Tibial nerve (tissue), 4 donors: ENCODE measurements around the gene CDC42BPB. TPM values are rescaled to one million over a fixed set of nuclear protein-coding genes. Genes with fewer than 3 reads are reported as not detected.

Experiments
- DNase-seq, 2 donors: peaks; one replicate each; pipeline ENCODE4 v3.0.0-alpha.2; 2019; ENCODE audit warnings: low spot score in 2 of 2
- H3K27ac ChIP-seq, 4 donors: fragments of 200-600 bp; sonication (generic) in 3 of 4; one replicate each; pipeline ENCODE4 v1.5.1; 2017 to 2019; ENCODE audit warnings: mild to moderate bottlenecking in 1 of 4
- H3K27me3 ChIP-seq, 2 donors: fragments of 200-600 bp; sonication (generic) in 1 of 2; one replicate each; pipeline versions ENCODE4 v1.5.1 to v1.6.0; 2017 to 2019
- H3K36me3 ChIP-seq, 3 donors: fragments of 200-600 bp; sonication (generic); one replicate each; pipeline ENCODE4 v1.5.1; 2018 to 2019
- H3K4me1 ChIP-seq, 4 donors: fragments of 200-600 bp; sonication (generic) in 3 of 4; one replicate each; pipeline ENCODE4 v1.5.1; 2017 to 2019
- H3K4me3 ChIP-seq, 4 donors: fragments of 200-600 bp; sonication (generic) in 3 of 4; one replicate each; pipeline ENCODE4 v1.5.1; 2017 to 2019; ENCODE audit warnings: mild to moderate bottlenecking in 1 of 4, moderate library complexity in 1 of 4
- H3K9me3 ChIP-seq, 4 donors: fragments of 200-600 bp; sonication (generic) in 3 of 4; one replicate each; pipeline ENCODE4 v1.5.1; 2017 to 2019
- EP300 ChIP-seq, 2 donors: sonication (generic); formaldehyde crosslinking; IDR thresholded peaks; one replicate each; pipeline ENCODE4 v1.6.1; 2017; ENCODE audit warnings: antibody characterized with exemption in 2 of 2, mild to moderate bottlenecking in 1 of 2
- POLR2A ChIP-seq, 2 donors: fragments of 450-650 bp; IDR thresholded peaks; one replicate each; pipeline ENCODE4 v1.6.1; 2017; ENCODE audit warnings: antibody characterized with exemption in 2 of 2, mild to moderate bottlenecking in 2 of 2, moderate library complexity in 2 of 2
- WGBS, 2 donors: methylation state at CpG; one replicate each; pipeline ENCODE4 v1.1.5; 2018; 5-methylcytosine and 5-hydroxymethylcytosine counted together
- total RNA-seq, 4 donors: library from RNA; depleted of rRNA; stranded (reverse); fragments of >200 nt; gene quantifications; one replicate each; pipeline ENCODE4 v1.1.0, GENCODE V29; 2016
- TF ChIP-seq, protein P1 (sequence below), 5 experiments: fragments of 200-600 bp in 3 of 5; fragments of 450-650 bp in 2 of 5; sonication (generic) in 3 of 5; IDR thresholded peaks; one replicate each; pipeline ENCODE4 v1.5.1; 2016 to 2019; ENCODE audit warnings: antibody characterized with exemption in 5 of 5, mild to moderate bottlenecking in 3 of 5, moderate library complexity in 2 of 5

The CDC42BPB gene
- total RNA-seq, 4 donors from 2014 or later: 115 to 172 (median 134) TPM

DNA sequence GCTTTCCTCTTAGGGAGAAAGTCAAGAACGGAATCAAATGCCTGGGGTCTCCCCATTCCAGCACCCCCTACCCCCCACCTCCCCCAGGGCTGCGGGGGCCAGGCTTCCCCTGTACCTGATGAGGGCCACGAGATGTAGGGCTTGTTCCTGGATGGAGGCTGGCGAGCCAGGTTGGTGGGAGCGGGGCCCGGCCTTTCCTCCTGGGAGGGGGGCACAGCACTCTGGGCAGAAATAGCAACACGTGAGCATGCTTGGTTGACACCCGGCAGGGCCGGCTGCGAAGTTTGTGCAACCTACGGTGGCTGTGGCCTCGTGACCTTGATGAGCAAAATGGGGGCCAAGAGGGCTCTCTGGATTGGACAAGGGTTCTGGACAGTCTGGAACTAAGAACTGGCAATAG lies 119.2 kb downstream of the CDC42BPB start:
- no peaks in the 10 kb centered on the region for H3K9me3 ChIP-seq
- TF ChIP-seq POLR2A (IDR thresholded peaks at IDR 0.05): no peak
- TF ChIP-seq, protein P1, sequence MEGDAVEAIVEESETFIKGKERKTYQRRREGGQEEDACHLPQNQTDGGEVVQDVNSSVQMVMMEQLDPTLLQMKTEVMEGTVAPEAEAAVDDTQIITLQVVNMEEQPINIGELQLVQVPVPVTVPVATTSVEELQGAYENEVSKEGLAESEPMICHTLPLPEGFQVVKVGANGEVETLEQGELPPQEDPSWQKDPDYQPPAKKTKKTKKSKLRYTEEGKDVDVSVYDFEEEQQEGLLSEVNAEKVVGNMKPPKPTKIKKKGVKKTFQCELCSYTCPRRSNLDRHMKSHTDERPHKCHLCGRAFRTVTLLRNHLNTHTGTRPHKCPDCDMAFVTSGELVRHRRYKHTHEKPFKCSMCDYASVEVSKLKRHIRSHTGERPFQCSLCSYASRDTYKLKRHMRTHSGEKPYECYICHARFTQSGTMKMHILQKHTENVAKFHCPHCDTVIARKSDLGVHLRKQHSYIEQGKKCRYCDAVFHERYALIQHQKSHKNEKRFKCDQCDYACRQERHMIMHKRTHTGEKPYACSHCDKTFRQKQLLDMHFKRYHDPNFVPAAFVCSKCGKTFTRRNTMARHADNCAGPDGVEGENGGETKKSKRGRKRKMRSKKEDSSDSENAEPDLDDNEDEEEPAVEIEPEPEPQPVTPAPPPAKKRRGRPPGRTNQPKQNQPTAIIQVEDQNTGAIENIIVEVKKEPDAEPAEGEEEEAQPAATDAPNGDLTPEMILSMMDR (IDR thresholded peaks at IDR 0.05): no peak
- no peak for TF ChIP-seq EP300 (IDR thresholded peaks at IDR 0.05)
- DNase-seq: no peak
- H3K36me3 ChIP-seq: peaks cover 4 to 97% (median 10%) of the 10 kb centered on the region in 3 donors
- WGBS, 2 donors: 93 to 97% methylated on average over 11 to 12 of the region's 12 CpGs
- peaks cover 0 to 11% (median 0%) of the 10 kb centered on the region in 4 donors for H3K4me1 ChIP-seq
- no peak overlapping the region for H3K4me3 ChIP-seq
- H3K27ac ChIP-seq: no peak overlapping the region
- no peaks in the 10 kb centered on the region for H3K27me3 ChIP-seq

DNA sequence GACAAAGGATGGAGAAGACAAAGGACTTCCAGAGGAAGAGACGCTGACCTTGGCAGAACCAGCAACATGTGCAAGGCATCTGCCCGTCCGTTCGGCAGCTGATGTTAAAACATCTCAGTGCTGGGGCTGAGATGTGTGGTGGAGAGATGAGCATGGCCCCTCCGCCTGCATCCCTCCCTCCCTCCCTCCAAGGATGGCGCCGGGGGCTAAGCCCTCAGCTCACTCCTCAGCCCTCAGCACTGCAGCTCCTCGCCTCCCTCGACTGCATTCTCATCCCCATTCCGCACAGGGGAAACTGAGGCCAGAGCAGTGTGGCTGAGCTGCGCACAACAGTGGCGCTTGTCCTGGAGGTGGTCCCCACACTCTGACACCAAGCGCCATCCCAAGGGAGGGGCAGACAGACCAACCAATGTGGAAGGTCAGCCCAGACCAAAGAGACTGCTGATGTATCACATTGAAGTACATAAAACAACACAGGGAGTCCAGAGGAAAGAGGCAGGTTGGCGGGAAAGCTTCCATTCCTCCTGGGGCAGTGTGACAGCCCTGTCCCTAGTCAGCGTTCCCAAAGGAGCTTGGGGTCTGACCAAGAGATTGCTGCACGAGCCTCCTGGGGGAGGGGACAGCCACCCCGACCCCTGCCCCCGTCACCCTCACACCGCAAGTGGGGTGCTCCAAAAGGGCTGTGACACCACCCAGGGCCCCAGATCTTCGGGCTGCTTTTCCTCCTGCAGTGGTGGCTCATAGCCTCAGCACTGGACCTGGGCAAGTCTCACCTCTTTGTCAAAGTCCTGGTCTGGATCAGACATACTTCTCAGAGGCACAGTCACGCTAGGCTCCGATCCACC lies 119.8 kb downstream of the CDC42BPB start:
- WGBS, 2 donors: 87 to 88% methylated on average over 22 of the region's 22 CpGs
- Histone ChIP-seq H3K27ac (no peak overlapping the region), H3K9me3 (no peaks in the 10 kb centered on the region), H3K36me3 (peaks cover 4 to 97% (median 10%) of the 10 kb centered on the region in 3 donors), H3K4me1 (peaks cover 0 to 11% (median 0%) of the 10 kb centered on the region in 4 donors), H3K27me3 (no peaks in the 10 kb centered on the region), H3K4me3 (no peak overlapping the region)
- DNase-seq: no peak
- TF ChIP-seq, protein P1 (IDR thresholded peaks at IDR 0.05): no peak
- TF ChIP-seq EP300 (IDR thresholded peaks at IDR 0.05) (no peak), POLR2A (IDR thresholded peaks at IDR 0.05) (no peak)

DNA sequence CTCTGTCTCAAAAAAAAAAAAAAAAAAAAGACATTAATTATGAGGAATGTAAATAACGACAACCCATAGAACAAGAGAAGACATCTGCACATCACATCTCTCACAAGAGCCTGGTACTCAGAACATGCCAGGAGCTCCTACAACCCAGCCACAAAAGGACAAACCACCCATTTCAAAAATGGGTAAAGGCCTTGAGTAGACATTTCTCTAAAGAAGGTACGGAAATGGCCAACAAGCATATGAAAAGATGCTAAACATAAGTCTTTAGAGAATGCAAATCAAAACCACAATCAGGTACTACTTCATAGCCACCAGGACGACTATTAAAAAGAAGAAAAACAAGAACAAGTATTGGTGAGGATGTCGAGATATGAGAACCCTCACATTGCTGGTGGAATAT lies 121.6 kb downstream of the CDC42BPB start:
- H3K9me3 ChIP-seq: no peaks in the 10 kb centered on the region
- peaks cover 0 to 2% of the 10 kb centered on the region in 2 donors for H3K27me3 ChIP-seq
- no peak overlapping the region for H3K27ac ChIP-seq
- no peak overlapping the region for H3K4me3 ChIP-seq
- 88 to 92% methylated on average over 4 of the region's 4 CpGs for WGBS, 2 donors
- H3K4me1 ChIP-seq: peaks cover 0 to 3% (median 2%) of the 10 kb centered on the region in 4 donors
- TF ChIP-seq EP300 (IDR thresholded peaks at IDR 0.05) (no peak), POLR2A (IDR thresholded peaks at IDR 0.05) (no peak)
- TF ChIP-seq, protein P1 (IDR thresholded peaks at IDR 0.05): no peak
- H3K36me3 ChIP-seq: peaks cover 2 to 93% (median 10%) of the 10 kb centered on the region in 3 donors
- no peak for DNase-seq

DNA sequence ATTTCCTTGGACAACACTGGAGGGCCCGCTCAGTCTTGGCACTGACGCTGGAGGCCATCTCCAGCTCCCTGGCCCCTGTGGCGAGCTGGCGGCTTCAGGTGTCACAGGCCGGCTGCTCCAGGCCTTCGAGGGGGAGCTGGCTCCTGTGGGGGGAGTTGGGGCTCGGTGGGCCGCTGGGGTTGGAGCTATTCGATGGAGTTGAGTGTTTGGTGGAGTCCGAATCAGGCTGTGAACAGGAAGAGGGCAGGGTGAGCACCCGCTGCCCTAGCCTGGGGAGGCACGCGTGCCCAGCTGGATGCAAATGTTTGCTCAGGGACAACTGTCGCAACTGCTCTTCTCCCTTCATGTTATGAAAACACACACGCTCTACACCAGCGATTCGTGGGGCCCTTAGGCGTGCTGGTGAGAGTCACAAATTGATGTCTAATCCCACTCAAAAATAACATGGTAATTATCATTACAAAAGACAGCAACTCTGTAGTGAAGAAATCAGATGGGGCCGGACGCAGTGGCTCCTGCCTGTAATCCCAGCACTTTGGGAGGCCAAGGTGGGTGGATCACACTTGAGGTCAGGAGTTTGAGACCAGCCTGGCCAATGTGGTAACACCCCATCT lies 123.6 kb downstream of the CDC42BPB start:
- WGBS, 2 donors: 91% methylated on average over 20 of the region's 20 CpGs

More for the DNA sequence above, 123.6 kb downstream of the CDC42BPB start:
- Histone ChIP-seq H3K4me1 (peaks cover 0 to 23% (median 22%) of the 10 kb centered on the region in 4 donors), H3K27me3 (peaks cover 0 to 21% of the 10 kb centered on the region in 2 donors), H3K36me3 (peaks cover 0 to 73% (median 6%) of the 10 kb centered on the region in 3 donors), H3K9me3 (no peaks in the 10 kb centered on the region), H3K27ac (no peak overlapping the region), H3K4me3 (no peak overlapping the region)
- TF ChIP-seq POLR2A (IDR thresholded peaks at IDR 0.05) (no peak), EP300 (IDR thresholded peaks at IDR 0.05) (no peak)
- TF ChIP-seq, protein P1 (IDR thresholded peaks at IDR 0.05): no peak
- no peak for DNase-seq
